GM12873 (cell line): ENCODE data around the gene TMEM87B.

Source experiments
- TF ChIP-seq, protein P1 (sequence below): IDR thresholded peaks from 2 replicates; pipeline ENCODE4 v1.5.1; 2012; ENCODE audit warnings: low read depth, mild to moderate bottlenecking, moderate library complexity, low read length, control low read depth; ENCODE audit not compliant: insufficient read depth; ENCODE audit errors: missing control alignments

Gene TMEM87B

DNA sequence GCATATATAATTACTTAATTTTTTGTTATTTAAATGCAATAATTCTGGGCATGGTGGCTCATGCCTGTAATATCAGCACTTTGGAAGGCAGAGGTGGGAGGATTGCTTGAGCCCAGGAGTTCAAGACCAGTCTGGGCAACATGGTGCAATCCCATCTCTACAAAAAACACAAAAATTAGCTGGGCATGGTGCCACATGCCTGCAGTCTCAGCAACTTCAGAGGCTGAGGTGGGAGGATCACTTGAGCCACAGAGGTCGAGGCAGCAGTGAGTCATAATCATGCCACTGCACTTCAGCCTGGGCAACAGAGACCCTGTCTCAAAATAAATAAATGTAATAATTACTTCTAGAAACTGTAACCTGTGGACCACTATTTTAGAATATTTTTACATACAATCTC, 21.5 kb upstream of the TMEM87B start:
- TF ChIP-seq, protein P1, sequence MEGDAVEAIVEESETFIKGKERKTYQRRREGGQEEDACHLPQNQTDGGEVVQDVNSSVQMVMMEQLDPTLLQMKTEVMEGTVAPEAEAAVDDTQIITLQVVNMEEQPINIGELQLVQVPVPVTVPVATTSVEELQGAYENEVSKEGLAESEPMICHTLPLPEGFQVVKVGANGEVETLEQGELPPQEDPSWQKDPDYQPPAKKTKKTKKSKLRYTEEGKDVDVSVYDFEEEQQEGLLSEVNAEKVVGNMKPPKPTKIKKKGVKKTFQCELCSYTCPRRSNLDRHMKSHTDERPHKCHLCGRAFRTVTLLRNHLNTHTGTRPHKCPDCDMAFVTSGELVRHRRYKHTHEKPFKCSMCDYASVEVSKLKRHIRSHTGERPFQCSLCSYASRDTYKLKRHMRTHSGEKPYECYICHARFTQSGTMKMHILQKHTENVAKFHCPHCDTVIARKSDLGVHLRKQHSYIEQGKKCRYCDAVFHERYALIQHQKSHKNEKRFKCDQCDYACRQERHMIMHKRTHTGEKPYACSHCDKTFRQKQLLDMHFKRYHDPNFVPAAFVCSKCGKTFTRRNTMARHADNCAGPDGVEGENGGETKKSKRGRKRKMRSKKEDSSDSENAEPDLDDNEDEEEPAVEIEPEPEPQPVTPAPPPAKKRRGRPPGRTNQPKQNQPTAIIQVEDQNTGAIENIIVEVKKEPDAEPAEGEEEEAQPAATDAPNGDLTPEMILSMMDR = no peak

DNA sequence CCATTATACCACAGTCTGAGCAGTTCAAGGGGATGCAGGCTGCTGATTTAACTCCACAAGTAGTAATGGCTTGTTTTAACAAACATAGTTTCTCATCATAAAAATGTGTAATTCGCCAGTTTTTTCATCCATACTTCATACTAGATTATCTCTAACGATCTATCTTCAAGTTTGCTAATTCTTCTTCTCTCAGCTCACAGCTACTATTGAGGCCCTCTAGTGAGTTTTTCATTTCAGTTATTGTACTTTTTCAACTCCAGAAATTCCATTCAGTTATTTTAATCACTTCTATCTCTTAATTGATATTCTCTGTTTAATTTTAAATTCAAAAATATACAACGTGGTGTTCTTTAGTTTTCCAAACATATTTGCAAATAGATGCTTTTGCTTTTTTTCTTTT, 20.1 kb upstream of the TMEM87B start:
- TF ChIP-seq, protein P1 = no peak

- TF ChIP-seq, protein P1 = no peak
Observed at GRCh38 chr2:112035786-112036185, 19.3 kb upstream of the TMEM87B start.

GRCh38 chr2:112045446-112046014, 9.5 kb upstream of the TMEM87B start:
- TF ChIP-seq, protein P1 = no peak

GRCh38 chr2:112046231-112046630, 8.8 kb upstream of the TMEM87B start:
- TF ChIP-seq, protein P1 = no peak

DNA sequence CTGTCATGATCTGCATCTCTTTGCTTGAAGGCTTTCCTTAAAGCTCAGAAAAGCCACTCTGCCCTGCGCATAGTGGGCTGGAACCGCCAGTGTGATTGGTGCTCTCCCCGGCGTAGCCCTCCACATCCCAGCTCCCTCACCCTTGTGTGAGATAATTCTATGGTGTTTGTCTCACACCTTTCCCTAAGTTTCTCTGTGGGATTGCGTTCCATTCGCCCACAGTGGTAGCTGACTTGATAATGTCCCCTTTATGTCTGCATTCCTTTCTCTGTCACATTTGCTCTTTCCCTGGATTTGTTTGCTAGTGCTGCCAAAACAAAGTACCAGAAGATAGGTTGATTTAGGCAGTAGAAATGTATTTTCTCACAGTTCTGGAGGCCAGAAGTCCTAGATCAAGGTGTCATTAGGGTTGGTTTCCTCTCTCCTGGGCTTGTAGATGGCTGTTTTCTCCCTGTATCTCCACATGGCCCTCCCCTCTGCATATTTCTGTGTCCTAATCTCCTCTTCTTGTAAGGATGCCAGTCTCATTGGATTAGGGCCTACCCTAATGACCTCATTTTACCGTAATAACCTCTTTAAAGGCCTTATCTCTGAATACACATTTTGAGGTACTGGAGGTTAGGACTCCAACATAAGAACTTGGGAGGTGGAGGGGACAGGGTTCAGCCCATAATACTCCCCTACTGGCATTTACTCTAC, 7.4 kb upstream of the TMEM87B start:
- TF ChIP-seq, protein P1 = no peak

DNA sequence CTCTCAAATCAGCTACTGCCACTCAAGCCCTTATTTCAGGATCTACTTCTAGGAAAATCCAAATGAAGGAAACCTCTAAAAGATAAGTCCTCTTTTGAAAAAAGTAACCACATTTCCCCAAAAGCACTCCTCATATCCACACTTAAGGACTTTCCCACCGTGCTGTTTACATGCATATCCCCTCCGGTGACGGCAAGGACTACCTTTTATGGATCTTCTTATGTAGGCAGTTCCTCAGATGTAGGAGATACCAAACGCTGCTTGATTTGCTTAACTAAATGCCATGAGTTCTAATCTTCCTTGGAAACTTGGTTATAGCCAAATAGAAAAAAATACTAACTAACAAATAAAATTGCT, 6.9 kb upstream of the TMEM87B start:
- TF ChIP-seq, protein P1 = no peak

GRCh38 chr2:112048887-112049286, 6.2 kb upstream of the TMEM87B start:
- TF ChIP-seq, protein P1 = peak; percentile 61
